Thoracic aorta endothelial cell (primary cell): ENCODE data around the gene THRSP. TPM values are rescaled to one million over a fixed set of nuclear protein-coding genes. Genes with fewer than 3 reads are reported as not detected.

ENCODE experiments used
- total RNA-seq: library from RNA; depleted of rRNA; stranded (reverse); fragments of >200 nt; gene quantifications from 2 replicates; pipeline ENCODE4 v1.2.3, GENCODE V29; 2012

THRSP gene
- total RNA-seq: not detected in 2 replicates

DNA sequence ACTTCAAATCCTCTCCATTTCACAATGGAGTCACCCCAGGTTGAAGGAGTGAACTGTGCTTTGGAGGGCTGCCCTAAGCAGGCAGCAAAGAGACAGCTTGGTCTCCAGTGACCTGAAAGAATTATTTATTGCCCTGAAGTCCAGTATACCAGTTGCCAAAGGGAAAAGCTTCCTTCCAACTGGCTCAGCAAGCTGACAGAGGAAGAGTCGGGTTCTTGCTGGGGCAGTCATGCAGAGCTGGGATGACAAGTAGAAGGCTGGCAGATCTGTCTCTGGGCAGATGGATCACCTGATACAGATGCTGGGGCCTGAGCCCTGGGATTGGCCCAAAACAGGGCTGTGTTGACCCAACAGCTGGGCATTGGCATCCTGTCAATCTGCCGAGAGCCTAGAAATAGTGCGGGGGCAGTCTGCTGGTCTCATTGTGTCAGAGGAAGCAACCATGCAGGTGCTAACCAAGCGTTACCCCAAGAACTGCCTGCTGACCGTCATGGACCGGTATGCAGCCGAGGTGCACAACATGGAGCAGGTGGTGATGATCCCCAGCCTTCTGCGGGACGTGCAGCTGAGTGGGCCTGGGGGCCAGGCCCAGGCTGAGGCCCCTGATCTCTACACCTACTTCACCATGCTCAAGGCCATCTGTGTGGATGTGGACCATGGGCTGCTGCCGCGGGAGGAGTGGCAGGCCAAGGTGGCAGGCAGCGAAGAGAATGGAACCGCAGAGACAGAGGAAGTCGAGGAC is at the start of gene THRSP:
Gene THRSP (plus strand): TSS at position 422 of the 742 bp plus-strand sequence. CDS start 21 bp downstream, at position 443.

GRCh38 chr11:78022397-78023396 is 41.0 kb upstream of the THRSP start, which contains the start of gene KCTD14:
KCTD14 (minus strand) TSS chr11:78023276; CDS start chr11:78023249, 27 bp downstream.

GRCh38 chr11:78079232-78080083 is 15.8 kb downstream of the THRSP start, which contains the start of gene NDUFC2:
NDUFC2 (minus strand) TSS chr11:78079862; CDS start chr11:78079744, 118 bp downstream.

Other genes starting within 250 kb of the THRSP start
- 56.1 and 70.5 TPM in 2 replicates for gene RSF1, start 243.1 kb upstream of the THRSP start, total RNA-seq
- 39.2 and 42.4 TPM in 2 replicates for gene AAMDC, start 242.7 kb upstream of the THRSP start, total RNA-seq
- 52.9 and 59.5 TPM in 2 replicates for gene INTS4, start 69.2 kb upstream of the THRSP start, total RNA-seq
- gene KCTD14, start 40.6 kb upstream of the THRSP start, total RNA-seq: 1.1 and 1.2 TPM in 2 replicates
- 128 and 143 TPM in 2 replicates for gene NDUFC2, start 16.0 kb downstream of the THRSP start, total RNA-seq
- 44.3 and 51.9 TPM in 2 replicates for gene ALG8, start 75.8 kb downstream of the THRSP start, total RNA-seq
- 7.8 and 8.0 TPM in 2 replicates for gene KCTD21, start 124.8 kb downstream of the THRSP start, total RNA-seq
- gene USP35, start 125.1 kb downstream of the THRSP start, total RNA-seq: 6.6 and 8.9 TPM in 2 replicates